ENCODE data around the gene HMOX2. TPM values are rescaled to one million over a fixed set of nuclear protein-coding genes. Genes with fewer than 3 reads are reported as not detected.

HMOX2 gene
- total RNA-seq, 4 donors from 2014 or later = 26.6 to 45.9 (median 44.7) TPM

DNA sequence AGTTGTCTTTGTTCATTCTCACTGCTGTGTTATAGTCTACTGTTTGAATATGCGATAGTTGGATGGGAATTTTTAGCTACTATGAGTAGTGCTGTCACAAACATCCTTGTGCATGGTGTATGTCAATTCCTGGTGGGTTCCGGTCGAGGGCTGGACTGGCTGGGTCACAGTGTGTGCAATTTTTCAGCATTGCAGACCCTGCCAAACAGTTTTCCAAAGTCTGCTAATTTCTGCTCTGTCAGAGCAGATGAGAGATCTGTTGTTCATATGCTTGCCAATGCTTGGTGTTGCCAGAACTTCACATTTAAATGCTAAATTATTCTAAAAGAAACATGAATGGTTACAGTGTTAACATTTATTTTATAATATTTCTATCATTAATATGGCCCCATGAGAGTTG lies 76.3 kb downstream of the HMOX2 start:
- intact Hi-C loops (cut with DNase I) = no loop called here
- no peaks in the 10 kb centered on the region for H3K9me3 ChIP-seq
- DNase-seq (ENCODE audit: extremely low spot score) = no peak
- no peak overlapping the region for H3K4me3 ChIP-seq
- H3K36me3 ChIP-seq = no peaks in the 10 kb centered on the region
- H3K27me3 ChIP-seq = peaks cover 0 to 16% (median 0%) of the 10 kb centered on the region in 4 donors
- WGBS = 41% methylated on average over 3 of the region's 3 CpGs
- H3K27ac ChIP-seq (replicated peaks in 1 of 4) = no peak overlapping the region
- H3K4me1 ChIP-seq = peaks cover 0 to 4% (median 2%) of the 10 kb centered on the region in 4 donors
- TF ChIP-seq, protein P1, sequence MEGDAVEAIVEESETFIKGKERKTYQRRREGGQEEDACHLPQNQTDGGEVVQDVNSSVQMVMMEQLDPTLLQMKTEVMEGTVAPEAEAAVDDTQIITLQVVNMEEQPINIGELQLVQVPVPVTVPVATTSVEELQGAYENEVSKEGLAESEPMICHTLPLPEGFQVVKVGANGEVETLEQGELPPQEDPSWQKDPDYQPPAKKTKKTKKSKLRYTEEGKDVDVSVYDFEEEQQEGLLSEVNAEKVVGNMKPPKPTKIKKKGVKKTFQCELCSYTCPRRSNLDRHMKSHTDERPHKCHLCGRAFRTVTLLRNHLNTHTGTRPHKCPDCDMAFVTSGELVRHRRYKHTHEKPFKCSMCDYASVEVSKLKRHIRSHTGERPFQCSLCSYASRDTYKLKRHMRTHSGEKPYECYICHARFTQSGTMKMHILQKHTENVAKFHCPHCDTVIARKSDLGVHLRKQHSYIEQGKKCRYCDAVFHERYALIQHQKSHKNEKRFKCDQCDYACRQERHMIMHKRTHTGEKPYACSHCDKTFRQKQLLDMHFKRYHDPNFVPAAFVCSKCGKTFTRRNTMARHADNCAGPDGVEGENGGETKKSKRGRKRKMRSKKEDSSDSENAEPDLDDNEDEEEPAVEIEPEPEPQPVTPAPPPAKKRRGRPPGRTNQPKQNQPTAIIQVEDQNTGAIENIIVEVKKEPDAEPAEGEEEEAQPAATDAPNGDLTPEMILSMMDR (IDR thresholded peaks at IDR 0.05) = no peak
- TF ChIP-seq EP300 (IDR thresholded peaks at IDR 0.05) (no peak), POLR2A (IDR thresholded peaks at IDR 0.05; ENCODE audit: low read depth) (no peak)

GRCh38 chr16:4556112-4556511 lies 79.9 kb downstream of the HMOX2 start, which contains the start of gene C16orf96:
Gene C16orf96 (plus strand): TSS chr16:4556340. CDS start chr16:4556490, 150 bp downstream.
- Histone ChIP-seq H3K27me3 (peaks cover 0 to 16% (median 0%) of the 10 kb centered on the region in 4 donors), H3K27ac (replicated peaks in 1 of 4) (no peak within 1 kb of the TSS), H3K4me3 (no peak within 1 kb of the TSS), H3K4me1 (no peaks in the 10 kb centered on the region), H3K36me3 (no peaks in the 10 kb centered on the region), H3K9me3 (no peaks in the 10 kb centered on the region)
- WGBS = 80% methylated on average over 4 of the region's 4 CpGs
- TF ChIP-seq EP300 (IDR thresholded peaks at IDR 0.05) (no peak), POLR2AphosphoS5 (IDR thresholded peaks at IDR 0.05) (no peak), POLR2A (IDR thresholded peaks at IDR 0.05; ENCODE audit: low read depth) (no peak)
- TF ChIP-seq, protein P1 (IDR thresholded peaks at IDR 0.05) = no peak
- DNase-seq (ENCODE audit: extremely low spot score) = no peak
- intact Hi-C loops (cut with DNase I) = no loop called here

- Histone ChIP-seq H3K27me3 (peaks cover 0 to 16% (median 0%) of the 10 kb centered on the region in 4 donors), H3K9me3 (no peaks in the 10 kb centered on the region), H3K27ac (replicated peaks in 1 of 4) (no peak overlapping the region), H3K4me1 (no peaks in the 10 kb centered on the region), H3K4me3 (no peak overlapping the region), H3K36me3 (no peaks in the 10 kb centered on the region)
- intact Hi-C loops (cut with DNase I) = no loop called here
- no peak for DNase-seq (ENCODE audit: extremely low spot score)
- WGBS = 89% methylated on average over 14 of the region's 14 CpGs
- TF ChIP-seq POLR2AphosphoS5 (IDR thresholded peaks at IDR 0.05) = no peak
- no peak for TF ChIP-seq EP300 (IDR thresholded peaks at IDR 0.05)
- no peak for TF ChIP-seq POLR2A (IDR thresholded peaks at IDR 0.05; ENCODE audit: low read depth)
- TF ChIP-seq, protein P1 (IDR thresholded peaks at IDR 0.05) = no peak
These were observed 80.4 kb downstream of the HMOX2 start for GRCh38 chr16:4556580-4556979.

DNA sequence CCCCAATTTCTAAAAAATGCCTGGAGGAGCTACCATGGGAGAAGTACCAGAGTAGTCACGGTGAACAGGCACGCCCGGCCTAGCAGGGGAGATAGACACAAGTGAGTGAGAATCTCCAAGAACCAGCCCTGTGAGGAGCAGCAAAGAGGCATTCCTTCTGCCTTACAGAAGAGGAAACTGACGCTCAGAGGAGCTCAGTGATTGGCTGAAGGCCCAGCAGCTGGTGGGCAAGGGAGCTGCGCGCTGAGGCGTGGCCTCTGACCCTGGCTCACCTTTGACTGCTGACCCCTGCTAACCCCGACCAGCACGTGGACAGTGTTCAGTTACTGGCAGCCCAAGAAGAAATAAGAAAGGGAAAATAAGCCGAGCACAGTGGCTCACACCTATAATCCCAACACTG lies 81.8 kb downstream of the HMOX2 start:
- WGBS = 62% methylated on average over 6 of the region's 10 CpGs
- Histone ChIP-seq H3K9me3 (no peaks in the 10 kb centered on the region), H3K4me1 (no peaks in the 10 kb centered on the region), H3K27ac (replicated peaks in 1 of 4) (no peak overlapping the region), H3K36me3 (no peaks in the 10 kb centered on the region), H3K27me3 (peaks cover 0 to 15% (median 0%) of the 10 kb centered on the region in 4 donors), H3K4me3 (no peak overlapping the region)
- TF ChIP-seq EP300 (IDR thresholded peaks at IDR 0.05) = no peak
- TF ChIP-seq POLR2AphosphoS5 (IDR thresholded peaks at IDR 0.05) = no peak
- TF ChIP-seq POLR2A (IDR thresholded peaks at IDR 0.05; ENCODE audit: low read depth) = no peak
- TF ChIP-seq, protein P1 (IDR thresholded peaks at IDR 0.05) = no peak
- no peak for DNase-seq (ENCODE audit: extremely low spot score)
- intact Hi-C loops (cut with DNase I) = no loop called here

Small RNA genes lying within 50 kb of the gene (small RNA-seq; reads per million reads assigned to genes)
- gene AC012676.2 = 0 reads per million in 3 donors

Other genes with a start within 250 kb of the HMOX2 start
- gene SRL, start 234.3 kb upstream of the HMOX2 start, total RNA-seq = 1 to 10 TPM in 3 of 4 donors, under 1 TPM in 1; 0.83 to 2.2 (median 1.5) TPM
- 1 to 10 TPM; 2.8 to 4.6 (median 3.7) TPM for gene TFAP4, start 203.4 kb upstream of the HMOX2 start, total RNA-seq
- gene GLIS2, start 160.3 kb upstream of the HMOX2 start, total RNA-seq = 10 to 100 TPM; 10.8 to 32.6 (median 14.9) TPM
- gene PAM16, start 125.1 kb upstream of the HMOX2 start, total RNA-seq = 10 to 100 TPM; 24.5 to 44.1 (median 40.2) TPM
- 10 to 100 TPM in 3 of 4 donors, 1 to 10 TPM in 1; 7.1 to 31.3 (median 21.7) TPM for gene VASN, start 104.5 kb upstream of the HMOX2 start, total RNA-seq
- gene CORO7, start 59.8 kb upstream of the HMOX2 start, total RNA-seq = 10 to 100 TPM; 11.6 to 24.6 (median 21.3) TPM
- 10 to 100 TPM; 40.6 to 51.2 (median 45.9) TPM for gene DNAJA3, start 50.5 kb upstream of the HMOX2 start, total RNA-seq
- gene NMRAL1, start 1.8 kb upstream of the HMOX2 start, total RNA-seq = 10 to 100 TPM; 29.1 to 50.0 (median 45.3) TPM
- 10 to 100 TPM; 18.3 to 33.4 (median 28.3) TPM for gene CDIP1, start 62.4 kb downstream of the HMOX2 start, total RNA-seq
- gene C16orf96, start 79.9 kb downstream of the HMOX2 start, total RNA-seq = not detected
- 10 to 100 TPM; 11.2 to 34.6 (median 17.9) TPM for gene UBALD1, start 138.5 kb downstream of the HMOX2 start, total RNA-seq
- gene MGRN1, start 148.4 kb downstream of the HMOX2 start, total RNA-seq = 10 to 100 TPM; 40.3 to 75.6 (median 48.5) TPM
- 10 to 100 TPM; 18.1 to 33.9 (median 24.6) TPM for gene NUDT16L1, start 217.2 kb downstream of the HMOX2 start, total RNA-seq

Measured in esophagus muscularis mucosa (tissue), 4 donors.